PC-3 (cell line): ENCODE data around the gene CCL8. TPM values are rescaled to one million over a fixed set of nuclear protein-coding genes. Genes with fewer than 3 reads are reported as not detected.
A peak's percentile ranks its signal among the peaks of the same experiment; 100 is the strongest.

Experiments
- ATAC-seq: fragments of 200-7000 bp; cut with Tn5 transposase; 2 replicates; pipeline ENCODE4 v1.9.1; 2020; ENCODE audit warnings: mild to moderate bottlenecking, moderate library complexity
- BruUV-seq: library from RNA; stranded (reverse); fragments of 400-500 nt; replicated peaks from 2 replicates; lab custom pipeline; 2021; lab: Mats Ljungman, UMichigan
- CTCF ChIA-PET: fragments of 300-600 bp; sonication (Branson Sonifier 250); formaldehyde crosslinking; loops from one replicate; lab custom pipeline; 2022; ENCODE audit warnings: antibody characterized with exemption; lab: Charles Lee
- POLR2A ChIA-PET: fragments of 300-600 bp; sonication (Branson Sonifier 250); formaldehyde crosslinking; loops from one replicate; lab custom pipeline; 2022; ENCODE audit warnings: antibody characterized with exemption; ENCODE audit not compliant: unreplicated experiment; lab: Charles Lee
- DNase-seq: peaks from one replicate; pipeline ENCODE4 v3.0.0-alpha.2; 2015
- H2AFZ ChIP-seq: fragments of 300-600 bp; sonication (generic); 2 replicates; pipeline ENCODE4 v1.6.0; 2016; ENCODE audit warnings: antibody characterized with exemption, low read length
- H3F3A ChIP-seq: fragments of 300-600 bp; sonication (generic); one replicate; pipeline ENCODE4 v1.6.0; 2017; ENCODE audit warnings: antibody characterized with exemption, low read length, control low read depth, mild to moderate bottlenecking; ENCODE audit not compliant: unreplicated experiment
- H3K27ac ChIP-seq: fragments of 300-600 bp; sonication (generic); 2 replicates; pipeline ENCODE4 v1.5.1; 2016; ENCODE audit warnings: mild to moderate bottlenecking, low read length
- H3K27me3 ChIP-seq: fragments of 300-600 bp; sonication (generic); 2 replicates; pipeline ENCODE4 v1.6.1; 2016; ENCODE audit warnings: low read length, mixed read lengths
- H3K36me3 ChIP-seq: fragments of 300-600 bp; sonication (generic); 2 replicates; pipeline ENCODE4 v1.6.1; 2016; ENCODE audit warnings: low read depth, mixed run types, low read length, mixed read lengths
- H3K4me1 ChIP-seq: fragments of 300-600 bp; sonication (generic); 2 replicates; pipeline ENCODE4 v1.5.1; 2016; ENCODE audit warnings: low read length; ENCODE audit not compliant: insufficient read depth
- H3K4me2 ChIP-seq: fragments of 300-600 bp; sonication (generic); 2 replicates; pipeline ENCODE4 v1.6.0; 2016; ENCODE audit warnings: low read length
- H3K4me3 ChIP-seq: fragments of 300-600 bp; sonication (generic); 2 replicates; pipeline ENCODE4 v1.5.1; 2016; ENCODE audit warnings: mild to moderate bottlenecking, low read length, mixed read lengths
- H3K79me2 ChIP-seq: fragments of 300-600 bp; sonication (generic); 2 replicates; pipeline ENCODE4 v1.6.1; 2017; ENCODE audit warnings: low read length, mixed read lengths
- H3K9ac ChIP-seq: fragments of 300-600 bp; sonication (generic); 2 replicates; pipeline ENCODE4 v1.6.0; 2016; ENCODE audit warnings: mild to moderate bottlenecking, low read length
- H3K9me2 ChIP-seq: fragments of 300-600 bp; sonication (generic); replicated peaks from 2 replicates; pipeline ENCODE4 v1.6.1; 2016; ENCODE audit warnings: mixed run types, low read length, mixed read lengths
- H3K9me3 ChIP-seq: fragments of 300-600 bp; sonication (generic); 2 replicates; pipeline ENCODE4 v1.6.1; 2016; ENCODE audit warnings: low read length, mixed read lengths
- H4K20me1 ChIP-seq: fragments of 300-600 bp; sonication (generic); 2 replicates; pipeline ENCODE4 v1.6.1; 2016; ENCODE audit warnings: low read length, mixed read lengths
- CTCF ChIP-seq: fragments of 300-600 bp; sonication (generic); conservative IDR thresholded peaks from 2 replicates; pipeline ENCODE4 v1.5.1; 2017; ENCODE audit warnings: antibody characterized with exemption, low read depth, mild to moderate bottlenecking, low read length
- EZH2 ChIP-seq: fragments of 300-600 bp; sonication (generic); IDR thresholded peaks from one replicate; pipeline ENCODE4 v1.6.1; 2017; ENCODE audit warnings: antibody characterized with exemption, mild to moderate bottlenecking, low read length; ENCODE audit not compliant: unreplicated experiment
- EZH2phosphoT487 ChIP-seq: fragments of 300-600 bp; sonication (generic); IDR thresholded peaks from 2 replicates; pipeline ENCODE4 v1.6.1; 2018; ENCODE audit warnings: mild to moderate bottlenecking, antibody characterized with exemption, low read length, borderline replicate concordance
- intact Hi-C: fragments of 100-400 bp; cut with micrococcal nuclease; formaldehyde crosslinking; loops from 2 replicates; pipeline ENCODE4 v1.9.0; 2023
- total RNA-seq: library from RNA; depleted of rRNA; stranded (reverse); fragments of >200 nt; gene quantifications from 2 replicates; pipeline ENCODE4 v1.2.3, GENCODE V29; 2014; rRNA removed

Gene CCL8
- total RNA-seq, 1 experiment from 2014 or later: not detected

- Histone ChIP-seq H3K9me2 (no peaks in the 10 kb centered on the region), H3K4me1 (no peaks in the 10 kb centered on the region), H4K20me1 (no peaks in the 10 kb centered on the region), H3K36me3 (no peaks in the 10 kb centered on the region), H3K4me2 (no peak overlapping the region), H3K27me3 (no peaks in the 10 kb centered on the region), H3K27ac (no peak overlapping the region), H3K9me3 (no peaks in the 10 kb centered on the region), H3K9ac (no peak overlapping the region), H3K79me2 (no peaks in the 10 kb centered on the region), H2AFZ (no peak overlapping the region), H3F3A (no peaks in the 10 kb centered on the region), H3K4me3 (no peak overlapping the region)
- BruUV-seq: no TSS peak
- ChIA-PET CTCF (no interaction called here), POLR2A (no interaction called here)
- ATAC-seq (no peak; the same call in 1 of the 2 replicates), DNase-seq (peak; percentile 4)
- intact Hi-C loops: no loop called here
- TF ChIP-seq EZH2: no peak
- no peak for TF ChIP-seq CTCF
- TF ChIP-seq EZH2phosphoT487: no peak
Measured at GRCh38 chr17:34370997-34371395, 51.8 kb downstream of the CCL8 start.

Other genes starting within 250 kb of the CCL8 start
- gene CCL2, start 64.2 kb upstream of the CCL8 start, total RNA-seq: not detected in 2 replicates
- not detected in 2 replicates for gene CCL7, start 49.2 kb upstream of the CCL8 start, total RNA-seq
- gene CCL11, start 33.7 kb upstream of the CCL8 start, total RNA-seq: not detected in 2 replicates
- not detected in 2 replicates for gene CCL13, start 37.0 kb downstream of the CCL8 start, total RNA-seq
- gene CCL1, start 43.8 kb downstream of the CCL8 start, total RNA-seq: not detected in 2 replicates